GM12878 (cell line): Measurements from ENCODE around the gene C20orf173. TPM values are rescaled to one million over a fixed set of nuclear protein-coding genes. Genes with fewer than 3 reads are reported as not detected.

ENCODE experiments used
- ATAC-seq: fragments of 200-7000 bp; cut with Tn5 transposase; 3 replicates; pipeline ENCODE4 v1.9.1; 2020; ENCODE audit warnings: mild to moderate bottlenecking, moderate library complexity
- BruUV-seq: library from RNA; stranded (reverse); fragments of 400-500 nt; replicated peaks from 2 replicates; lab custom pipeline; 2021; lab: Mats Ljungman, UMichigan
- CTCF ChIA-PET: fragments of 300-600 bp; sonication (Branson Sonifier 250); formaldehyde crosslinking; extraction: SDS; loops from one replicate; lab custom pipeline; 2021; ENCODE audit warnings: inconsistent platforms; lab: Yijun Ruan, JAX
- POLR2A ChIA-PET: fragments of 350-600 bp; formaldehyde crosslinking; extraction: SDS; loops from one replicate; lab custom pipeline; 2021; ENCODE audit warnings: inconsistent platforms; lab: Charles Lee
- RAD21 ChIA-PET: fragments of 300-600 bp; sonication (Branson Sonifier 250); formaldehyde crosslinking; loops from one replicate; lab custom pipeline; 2023; ENCODE audit warnings: antibody characterized with exemption; ENCODE audit not compliant: unreplicated experiment; lab: Charles Lee
- SMC1A ChIA-PET: fragments of 300-600 bp; sonication (Branson Sonifier 250); formaldehyde crosslinking; loops from one replicate; lab custom pipeline; 2023; ENCODE audit not compliant: unreplicated experiment, uncharacterized antibody; lab: Charles Lee
- DNase-seq: peaks from one replicate; pipeline ENCODE4 v3.0.0-alpha.2; 2011; ENCODE audit warnings: low read depth, low spot score
- FAIRE-seq: peaks from 3 replicates; lab custom pipeline; 2011; peaks lifted over from hg19 to GRCh38; lab: Jason Lieb, UNC
- H2AFZ ChIP-seq: 2 replicates; pipeline ENCODE4 v1.6.0; 2011; ENCODE audit warnings: low read depth, low read length, control low read depth; ENCODE audit not compliant: control insufficient read depth
- H3K27ac ChIP-seq: 2 replicates; pipeline ENCODE4 v1.5.1; 2011; ENCODE audit warnings: control low read depth; ENCODE audit not compliant: control insufficient read depth, insufficient read depth
- H3K27me3 ChIP-seq, 2 experiments: replicated peaks in 1 of 2; 2 replicates each; pipeline versions ENCODE4 v1.6.0 to v1.6.1; 2011; ENCODE audit warnings: low read length in 1 of 2; ENCODE audit not compliant: control insufficient read depth in 2 of 2, insufficient read depth in 2 of 2
- H3K36me3 ChIP-seq, 2 experiments: 2 replicates each; pipeline ENCODE4 v1.5.1; 2011; ENCODE audit warnings: low read length in 1 of 2; ENCODE audit not compliant: control insufficient read depth in 2 of 2, insufficient read depth in 2 of 2
- H3K4me1 ChIP-seq: 2 replicates; pipeline ENCODE4 v1.6.1; 2011; ENCODE audit warnings: mild to moderate bottlenecking, low read length, moderate library complexity, mixed read lengths; ENCODE audit not compliant: control insufficient read depth, insufficient read depth
- H3K4me2 ChIP-seq: 2 replicates; pipeline ENCODE4 v1.6.0; 2011; ENCODE audit warnings: control low read depth; ENCODE audit not compliant: control insufficient read depth, insufficient read depth
- H3K4me3 ChIP-seq: fragments of 200-600 bp; sonication (generic); 2 replicates; pipeline ENCODE4 v1.5.1; 2016
- H3K79me2 ChIP-seq: 2 replicates; pipeline ENCODE4 v1.6.0; 2011; ENCODE audit warnings: low read length; ENCODE audit not compliant: control insufficient read depth, insufficient read depth
- H3K9ac ChIP-seq: 2 replicates; pipeline ENCODE4 v1.8.0; 2011; ENCODE audit warnings: low read length, control low read depth, mixed read lengths; ENCODE audit not compliant: control insufficient read depth, insufficient read depth
- H3K9me3 ChIP-seq: replicated peaks from 3 replicates; pipeline ENCODE4 v1.5.1; 2011; ENCODE audit warnings: mild to moderate bottlenecking, low read length; ENCODE audit not compliant: control insufficient read depth, insufficient read depth
- H4K20me1 ChIP-seq: 2 replicates; pipeline ENCODE4 v1.6.0; 2011; ENCODE audit not compliant: control insufficient read depth, insufficient read depth
- ATF7 ChIP-seq: fragments of 450-650 bp; IDR thresholded peaks from 2 replicates; pipeline ENCODE4 v1.6.1; 2016; ENCODE audit warnings: low read depth, mild to moderate bottlenecking
- NR2F1 ChIP-seq: fragments of 450-650 bp; conservative IDR thresholded peaks from 2 replicates; pipeline ENCODE4 v1.6.1; 2017; ENCODE audit warnings: mild to moderate bottlenecking
- RFX5 ChIP-seq: IDR thresholded peaks from 2 replicates; pipeline ENCODE4 v1.6.1; 2011; ENCODE audit warnings: low read depth, low read length, improper control_type of control experiment
- WGBS: methylation state at CpG from one replicate; pipeline ENCODE4 v1.1.6; 2016; ENCODE audit warnings: low lambda C conversion rate; ENCODE audit not compliant: insufficient replicate concordance, insufficient coverage; ENCODE audit errors: missing lambda C conversion rate; 5-methylcytosine and 5-hydroxymethylcytosine counted together
- in situ Hi-C: fragments of 300-500 bp; cut with MboI; formaldehyde crosslinking; loops from 9 replicates; pipeline ENCODE4 v1.14.3; 2018; ENCODE audit warnings: mixed read lengths
- intact Hi-C: fragments of 100-400 bp; cut with micrococcal nuclease; formaldehyde crosslinking; loops from one replicate; pipeline ENCODE4 v1.14.2; 2022; ENCODE audit not compliant: unreplicated experiment
- polyA plus RNA-seq, 11 experiments: library from polyadenylated mRNA; depleted of rRNA in 4 of 11; unstranded in 6 of 11; stranded (reverse) in 5 of 11; fragments of >200 nt; fragmentation: Nextera tagmentation in 4 of 11; fragmentation: Illumina TruSeq in 1 of 11; extraction: Ambion mirVana in 4 of 11; extraction: Trizol in 1 of 11; gene quantifications; 1 replicate in 1 of 11; 2 replicates in 10 of 11; pipeline versions ENCODE4 v1.2.1 to v1.2.3, GENCODE V29; 2011 to 2016; ENCODE audit warnings: inconsistent platforms in 2 of 11, missing spikeins in 2 of 11, low read depth in 1 of 11
- total RNA-seq, 4 experiments: library from RNA; depleted of rRNA in 3 of 4; stranded (reverse); fragments of >200 nt in 3 of 4; fragmentation: Illumina TruSeq in 1 of 4; extraction: Trizol in 1 of 4; gene quantifications; 2 replicates each; pipeline versions ENCODE4 v1.2.1 to v1.2.3, GENCODE V29; 2013 to 2021

C20orf173 gene
- total and polyA plus RNA-seq, 10 of the 15 experiments (the other 5 are each of a cell fraction or from before 2014, with no cell fraction given): not detected

GRCh38 chr20:35564905-35565304, 35.5 kb upstream of the C20orf173 start:
- DNase-seq (no peak), FAIRE-seq (no peak), ATAC-seq (no peak)
- SMC1A ChIA-PET: interaction anchor here (0.6 kb wide), 1 partner anchor 153 kb away, joined by 3 read pairs; the partner anchor contains the start of gene UQCC1
- no peak overlapping the region for H3K4me3 ChIP-seq
- in situ Hi-C loops (no loop called here), intact Hi-C loops (no loop called here)
- RAD21 ChIA-PET: interaction anchor here (1.5 kb wide), 1 partner anchor 54 kb away, joined by 5 read pairs; no protein-coding TSS in a partner anchor
- no peaks in the 10 kb centered on the region for H3K9me3 ChIP-seq
- WGBS: 74% methylated on average over 7 of the region's 7 CpGs
- H3K27ac ChIP-seq: no peak overlapping the region
- H3K4me2 ChIP-seq: no peak overlapping the region
- CTCF ChIA-PET: no interaction called here
- H3K36me3 ChIP-seq: no peaks in the 10 kb centered on the region
- no TSS peak for BruUV-seq
- POLR2A ChIA-PET: no interaction called here
- no peak for TF ChIP-seq ATF7
- no peak overlapping the region for H3K9ac ChIP-seq
- H3K79me2 ChIP-seq: no peaks in the 10 kb centered on the region
- H2AFZ ChIP-seq: no peak overlapping the region
- H3K27me3 ChIP-seq: no peaks in the 10 kb centered on the region
- H3K4me1 ChIP-seq: no peaks in the 10 kb centered on the region
- H4K20me1 ChIP-seq: no peaks in the 10 kb centered on the region

- H2AFZ ChIP-seq: no peak overlapping the region
- H3K9me3 ChIP-seq: no peaks in the 10 kb centered on the region
- H3K36me3 ChIP-seq: no peaks in the 10 kb centered on the region; a peak in 1 of 4 replicates
- H3K4me2 ChIP-seq: no peak overlapping the region
- BruUV-seq: no TSS peak
- no peaks in the 10 kb centered on the region for H4K20me1 ChIP-seq
- CTCF ChIA-PET: interaction anchor here (0.6 kb wide), 1 partner anchor 210 kb away, joined by 3 read pairs; no protein-coding TSS in a partner anchor
- 67% methylated on average over 10 of the region's 10 CpGs for WGBS
- H3K4me1 ChIP-seq: no peaks in the 10 kb centered on the region
- no peak for TF ChIP-seq RFX5
- TF ChIP-seq NR2F1: no peak
- no peak for FAIRE-seq
- POLR2A ChIA-PET: interaction anchor here (0.7 kb wide), 1 partner anchor 366 kb away, joined by 7 read pairs; no protein-coding TSS in a partner anchor
- intact Hi-C loops: no loop called here
- H3K27me3 ChIP-seq: no peaks in the 10 kb centered on the region
- H3K4me3 ChIP-seq: no peak overlapping the region
- RAD21 ChIA-PET: interaction anchor here (1.5 kb wide), 1 partner anchor 55 kb away, joined by 5 read pairs; no protein-coding TSS in a partner anchor
- ATAC-seq: no peak
- no peak overlapping the region for H3K27ac ChIP-seq
- H3K9ac ChIP-seq: no peak overlapping the region
- SMC1A ChIA-PET: no interaction called here
- no peaks in the 10 kb centered on the region for H3K79me2 ChIP-seq
- in situ Hi-C loops: no loop called here
- no peak for DNase-seq
Measured at GRCh38 chr20:35563834-35564233, 34.4 kb upstream of the C20orf173 start.
